Gastroesophageal sphincter (tissue), 4 donors: ENCODE measurements around the gene EFCAB13. TPM values are rescaled to one million over a fixed set of nuclear protein-coding genes. Genes with fewer than 3 reads are reported as not detected.

Source experiments
- ATAC-seq: fragments of 150-250 bp; one replicate; pipeline ENCODE4 v1.9.1; 2016; ENCODE audit warnings: mild to moderate bottlenecking, moderate library complexity
- H3K27ac ChIP-seq, 4 donors: fragments of 200-600 bp; sonication (generic) in 3 of 4; 1 replicate in 3 of 4; 2 replicates in 1 of 4; pipeline ENCODE4 v1.5.1; 2016 to 2019
- H3K27me3 ChIP-seq: fragments of 200-600 bp; sonication (generic); one replicate; pipeline ENCODE4 v1.5.1; 2019
- H3K36me3 ChIP-seq, 2 donors: fragments of 200-600 bp; sonication (generic); one replicate each; pipeline ENCODE4 v1.5.1; 2019; ENCODE audit warnings: control low read depth in 1 of 2
- H3K4me1 ChIP-seq, 3 donors: fragments of 200-600 bp; sonication (generic); 1 replicate in 2 of 3; 2 replicates in 1 of 3; pipeline ENCODE4 v1.5.1; 2016 to 2019; ENCODE audit warnings: control low read depth in 2 of 3
- H3K4me3 ChIP-seq, 2 donors: fragments of 200-600 bp; sonication (generic); one replicate each; pipeline ENCODE4 v1.5.1; 2019; ENCODE audit warnings: mild to moderate bottlenecking in 1 of 2, moderate library complexity in 1 of 2
- H3K9me3 ChIP-seq, 3 donors: fragments of 200-600 bp; sonication (generic); one replicate each; pipeline ENCODE4 v1.5.1; 2017 to 2019; ENCODE audit warnings: control low read depth in 2 of 3
- EP300 ChIP-seq: sonication (generic); formaldehyde crosslinking; IDR thresholded peaks from one replicate; pipeline ENCODE4 v1.6.1; 2017; ENCODE audit warnings: antibody characterized with exemption, mild to moderate bottlenecking
- POLR2A ChIP-seq, 2 donors: fragments of 450-650 bp; IDR thresholded peaks; one replicate each; pipeline ENCODE4 v1.6.1; 2017; ENCODE audit warnings: antibody characterized with exemption in 2 of 2, mild to moderate bottlenecking in 2 of 2, moderate library complexity in 1 of 2
- POLR2AphosphoS5 ChIP-seq: sonication (generic); formaldehyde crosslinking; IDR thresholded peaks from one replicate; pipeline ENCODE4 v1.6.1; 2017; ENCODE audit warnings: antibody characterized with exemption
- whole genome bisulfite sequencing, 2 donors: methylation state at CpG; one replicate each; pipeline ENCODE4 v1.1.5; 2018; ENCODE audit warnings: low coverage in 1 of 2; 5-methylcytosine and 5-hydroxymethylcytosine counted together
- total RNA-seq, 4 donors: library from RNA; depleted of rRNA; stranded (reverse); fragments of >200 nt; gene quantifications; one replicate each; pipeline ENCODE4 v1.1.0, GENCODE V29; 2016
- TF ChIP-seq, protein P1 (sequence below), 4 experiments: fragments of 200-600 bp in 2 of 4; fragments of 450-650 bp in 2 of 4; sonication (generic) in 1 of 4; IDR thresholded peaks; one replicate each; pipeline ENCODE4 v1.5.1; 2017 to 2019; ENCODE audit warnings: antibody characterized with exemption in 4 of 4, mild to moderate bottlenecking in 2 of 4, moderate library complexity in 2 of 4

EFCAB13 gene
- total RNA-seq, 4 donors from 2014 or later = 7.0 to 14.5 (median 8.6) TPM

DNA sequence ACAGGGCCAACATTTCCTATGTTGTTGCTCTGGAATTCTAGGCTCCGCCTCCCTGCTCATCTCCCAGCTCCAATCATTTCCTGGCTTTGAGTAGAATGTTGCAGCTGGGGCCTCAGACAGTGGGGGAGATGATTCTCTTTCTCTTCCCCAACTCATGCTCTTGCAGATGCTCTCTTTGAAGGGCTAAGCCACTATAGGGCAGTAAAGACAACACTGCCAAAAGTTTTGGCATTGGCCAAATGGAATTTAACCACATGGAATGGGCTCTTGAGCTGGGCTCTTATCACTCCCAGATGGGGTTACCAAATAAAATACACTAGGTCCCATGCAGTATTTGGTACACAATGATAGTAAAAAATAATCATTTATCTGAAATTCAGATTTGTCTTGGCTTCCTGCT is 19.6 kb upstream of the EFCAB13 start:
- Histone ChIP-seq H3K9me3 (peaks cover 0 to 13% (median 0%) of the 10 kb centered on the region in 3 donors), H3K4me1 (peaks cover 3 to 20% (median 6%) of the 10 kb centered on the region in 3 donors), H3K4me3 (no peak overlapping the region), H3K27me3 (no peaks in the 10 kb centered on the region), H3K27ac (peak overlapping the region in 3 of 4 donors; percentile 8 to 70 (median 68)), H3K36me3 (peaks cover 0 to 77% of the 10 kb centered on the region in 2 donors)
- 92% methylated on average over 1 of the region's 1 CpG; no CpG with 5 or more reads in 1 of the 2 donors for WGBS, 2 donors
- no peak for TF ChIP-seq EP300
- TF ChIP-seq, protein P1, sequence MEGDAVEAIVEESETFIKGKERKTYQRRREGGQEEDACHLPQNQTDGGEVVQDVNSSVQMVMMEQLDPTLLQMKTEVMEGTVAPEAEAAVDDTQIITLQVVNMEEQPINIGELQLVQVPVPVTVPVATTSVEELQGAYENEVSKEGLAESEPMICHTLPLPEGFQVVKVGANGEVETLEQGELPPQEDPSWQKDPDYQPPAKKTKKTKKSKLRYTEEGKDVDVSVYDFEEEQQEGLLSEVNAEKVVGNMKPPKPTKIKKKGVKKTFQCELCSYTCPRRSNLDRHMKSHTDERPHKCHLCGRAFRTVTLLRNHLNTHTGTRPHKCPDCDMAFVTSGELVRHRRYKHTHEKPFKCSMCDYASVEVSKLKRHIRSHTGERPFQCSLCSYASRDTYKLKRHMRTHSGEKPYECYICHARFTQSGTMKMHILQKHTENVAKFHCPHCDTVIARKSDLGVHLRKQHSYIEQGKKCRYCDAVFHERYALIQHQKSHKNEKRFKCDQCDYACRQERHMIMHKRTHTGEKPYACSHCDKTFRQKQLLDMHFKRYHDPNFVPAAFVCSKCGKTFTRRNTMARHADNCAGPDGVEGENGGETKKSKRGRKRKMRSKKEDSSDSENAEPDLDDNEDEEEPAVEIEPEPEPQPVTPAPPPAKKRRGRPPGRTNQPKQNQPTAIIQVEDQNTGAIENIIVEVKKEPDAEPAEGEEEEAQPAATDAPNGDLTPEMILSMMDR (IDR thresholded peaks at IDR 0.05) = no peak
- TF ChIP-seq POLR2AphosphoS5 = no peak
- no peak for TF ChIP-seq POLR2A (IDR thresholded peaks at IDR 0.05)
- ATAC-seq = no peak

DNA sequence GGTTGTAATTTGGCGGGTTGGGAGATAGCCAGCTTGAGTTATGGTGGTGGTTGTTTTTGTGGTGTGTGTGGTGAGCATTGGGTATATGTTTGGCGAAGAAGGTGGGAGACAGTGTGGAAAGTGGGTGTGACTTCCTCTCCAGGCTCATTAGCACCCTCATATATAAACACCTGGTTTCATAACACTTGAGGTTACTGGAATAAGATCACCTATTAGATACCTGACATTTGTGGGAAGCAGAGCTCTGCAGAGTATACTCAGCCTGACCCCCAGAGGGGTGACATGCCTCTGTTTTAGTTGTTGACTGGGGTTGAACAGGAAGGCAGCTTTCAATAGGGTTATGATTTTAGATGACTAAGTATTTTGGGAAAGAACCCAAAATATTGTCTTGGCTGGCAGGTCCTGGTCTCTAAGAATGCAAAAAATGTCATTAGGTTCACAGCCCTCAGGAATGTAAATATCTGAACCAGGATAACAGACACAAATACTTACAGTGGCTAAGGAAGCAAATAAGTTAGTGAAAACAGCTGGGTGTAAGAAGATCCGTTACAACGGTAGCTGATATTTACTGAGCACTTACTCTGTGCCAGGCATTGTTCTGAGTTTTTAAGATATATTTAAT is 18.3 kb upstream of the EFCAB13 start:
- TF ChIP-seq EP300 (no peak), POLR2A (IDR thresholded peaks at IDR 0.05) (no peak), POLR2AphosphoS5 (peak; percentile 65)
- TF ChIP-seq, protein P1 (IDR thresholded peaks at IDR 0.05) = no peak
- Histone ChIP-seq H3K27me3 (no peaks in the 10 kb centered on the region), H3K4me1 (peaks cover 3 to 20% (median 6%) of the 10 kb centered on the region in 3 donors), H3K9me3 (peaks cover 0 to 13% (median 0%) of the 10 kb centered on the region in 3 donors), H3K27ac (peak overlapping the region; percentile 39 to 77 (median 69)), H3K4me3 (no peak overlapping the region), H3K36me3 (peaks cover 0 to 72% of the 10 kb centered on the region in 2 donors)
- peak; percentile 77 for ATAC-seq
- WGBS, 2 donors = 34 to 50% methylated on average over 3 of the region's 4 CpGs

DNA sequence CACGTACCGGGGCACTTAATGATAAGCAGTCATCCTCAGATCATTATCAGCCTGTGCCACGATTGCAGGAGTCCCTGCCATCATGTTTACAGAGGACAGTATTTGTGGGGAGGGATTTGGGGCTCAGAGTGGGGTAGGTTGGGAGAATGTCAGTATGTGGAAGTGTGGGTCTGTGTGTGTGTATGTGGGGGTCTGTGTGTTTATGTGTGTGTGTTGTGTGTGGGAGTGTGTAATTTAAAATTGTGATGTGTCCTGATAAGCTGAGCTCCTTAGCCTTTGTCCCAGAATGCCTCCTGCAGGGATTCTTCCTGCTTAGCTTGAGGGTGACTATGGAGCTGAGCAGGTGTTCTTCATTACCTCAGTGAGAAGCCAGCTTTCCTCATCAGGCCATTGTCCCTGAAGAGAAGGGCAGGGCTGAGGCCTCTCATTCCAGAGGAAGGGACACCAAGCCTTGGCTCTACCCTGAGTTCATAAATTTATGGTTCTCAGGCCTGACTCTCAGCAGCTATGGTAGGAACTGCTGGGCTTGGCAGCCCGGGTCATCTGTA is 13.5 kb upstream of the EFCAB13 start:
- 60 to 94% methylated on average over 3 of the region's 4 CpGs for WGBS, 2 donors
- Histone ChIP-seq H3K4me1 (peaks cover 7 to 20% (median 10%) of the 10 kb centered on the region in 3 donors), H3K4me3 (no peak overlapping the region), H3K27me3 (no peaks in the 10 kb centered on the region), H3K36me3 (peaks cover 0 to 41% of the 10 kb centered on the region in 2 donors), H3K27ac (peak overlapping the region in 3 of 4 donors; percentile 12 to 64 (median 51)), H3K9me3 (no peaks in the 10 kb centered on the region)
- ATAC-seq = no peak
- TF ChIP-seq POLR2AphosphoS5 (no peak), EP300 (no peak), POLR2A (IDR thresholded peaks at IDR 0.05) (no peak)
- TF ChIP-seq, protein P1 (IDR thresholded peaks at IDR 0.05) = no peak

DNA sequence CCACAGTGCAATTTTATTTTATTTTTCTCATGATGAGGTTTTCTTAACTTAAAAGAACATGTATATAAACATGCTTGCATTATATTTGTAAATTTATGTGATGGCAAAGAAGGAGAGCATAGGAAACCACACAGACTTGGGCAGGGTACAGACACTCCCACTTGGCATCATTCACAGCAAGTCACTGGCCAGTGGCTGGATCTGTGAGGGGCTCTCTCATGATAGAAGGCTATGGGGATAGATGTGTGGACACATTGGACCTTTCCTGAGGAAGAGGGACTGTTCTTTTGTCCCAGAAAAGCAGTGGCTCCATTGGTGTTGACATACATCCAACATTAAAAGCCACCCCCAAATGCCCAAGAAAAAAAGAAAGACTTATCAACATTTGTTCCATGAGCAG is 12.3 kb upstream of the EFCAB13 start:
- ATAC-seq = no peak

DNA sequence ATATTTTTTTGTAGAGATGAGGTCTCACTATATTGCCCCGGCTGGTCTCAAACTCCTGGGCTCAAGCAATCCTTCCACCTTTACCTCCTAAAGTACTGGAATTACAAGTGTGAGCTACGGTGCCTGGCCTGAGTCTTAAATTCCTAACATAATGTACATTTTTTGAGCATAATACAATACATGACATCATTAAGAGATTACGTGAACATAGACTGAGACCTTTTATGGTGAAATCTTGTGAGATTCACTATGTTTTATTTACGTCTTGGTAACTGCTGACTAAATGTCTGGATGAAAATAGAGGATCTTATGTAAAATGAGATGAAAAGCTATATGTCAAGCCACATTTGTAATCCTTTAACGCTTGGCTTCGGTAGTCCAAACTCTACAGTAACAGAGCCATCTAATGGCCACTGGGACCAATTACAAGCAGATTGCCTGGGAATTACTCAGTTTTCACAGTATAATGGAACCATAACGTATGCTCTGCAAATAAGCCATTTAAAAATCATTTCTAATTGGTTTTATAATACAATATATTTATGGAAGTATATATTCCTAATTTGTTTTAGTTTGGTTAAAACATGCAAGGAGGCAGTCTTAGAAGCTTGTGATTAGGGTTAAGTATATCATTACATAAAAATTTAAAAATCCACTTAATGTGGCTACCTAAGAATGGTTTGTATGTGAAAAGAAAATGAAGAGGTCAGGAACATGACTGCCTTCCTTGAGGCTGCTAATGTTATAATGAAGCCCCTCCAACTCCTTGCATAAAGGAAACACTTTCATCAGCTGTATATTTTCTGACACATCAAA is 8.1 kb upstream of the EFCAB13 start:
- whole genome bisulfite sequencing, 2 donors = 11 to 19% methylated on average over 7 of the region's 7 CpGs
- Histone ChIP-seq H3K9me3 (no peaks in the 10 kb centered on the region), H3K4me3 (no peak overlapping the region), H3K27ac (peak overlapping the region; percentile 73 to 81 (median 78)), H3K27me3 (no peaks in the 10 kb centered on the region), H3K36me3 (peaks cover 0 to 9% of the 10 kb centered on the region in 2 donors), H3K4me1 (peaks cover 13 to 29% (median 20%) of the 10 kb centered on the region in 3 donors)
- ATAC-seq = peak; percentile 65
- TF ChIP-seq POLR2AphosphoS5 (peak; percentile 31), EP300 (no peak)
- TF ChIP-seq, protein P1 (IDR thresholded peaks at IDR 0.05) = peak; percentile 78 to 95 (median 88)

More for the DNA sequence above, 12.3 kb upstream of the EFCAB13 start:
- Histone ChIP-seq H3K4me3 (no peak overlapping the region), H3K4me1 (peaks cover 13 to 20% (median 15%) of the 10 kb centered on the region in 3 donors), H3K36me3 (peaks cover 0 to 41% of the 10 kb centered on the region in 2 donors), H3K9me3 (no peaks in the 10 kb centered on the region), H3K27ac (peak overlapping the region in 1 of 4 donors; percentile 51), H3K27me3 (no peaks in the 10 kb centered on the region)
- TF ChIP-seq POLR2A (IDR thresholded peaks at IDR 0.05) = no peak
